T-cell (primary cell): ENCODE results near the gene WDR72. TPM values are rescaled to one million over a fixed set of nuclear protein-coding genes. Genes with fewer than 3 reads are reported as not detected.

Source experiments
- ATAC-seq, 4 experiments: fragments of 200-7000 bp in 3 of 4; fragments of 150-1000 bp in 1 of 4; cut with Tn5 transposase; replicated peaks in 1 of 4; 1 replicate in 3 of 4; 2 replicates in 1 of 4; pipeline ENCODE4 v1.10.0; 2021; ENCODE audit warnings: moderate library complexity in 3 of 4, mild to moderate bottlenecking in 2 of 4, moderate number of reproducible peaks in 1 of 4
- CTCF ChIA-PET, 2 donors: fragments of 300-600 bp; sonication (Branson Sonifier 250); formaldehyde crosslinking; loops; one replicate each; lab custom pipeline; 2022; ENCODE audit warnings: antibody characterized with exemption in 2 of 2; lab: Charles Lee
- POLR2A ChIA-PET, 2 donors: fragments of 300-600 bp; sonication (Branson Sonifier 250); formaldehyde crosslinking; loops; one replicate each; lab custom pipeline; 2022; ENCODE audit warnings: antibody characterized with exemption in 2 of 2; lab: Charles Lee
- DNase-seq, 35 experiments: peaks; one replicate each; pipeline versions ENCODE4 v3.0.0 to v3.0.0-alpha.2; 2013 to 2023
- H3K27ac ChIP-seq: one replicate; pipeline ENCODE4 v1.5.1; 2013; ENCODE audit warnings: low read length
- H3K27me3 ChIP-seq, 2 experiments: replicated peaks in 1 of 2; 1 replicate in 1 of 2; 2 replicates in 1 of 2; pipeline versions ENCODE4 v1.6.1 to v1.7.0; 2013; ENCODE audit warnings: low read length in 1 of 2, mixed read lengths in 1 of 2; ENCODE audit not compliant: control insufficient read depth in 2 of 2, insufficient read depth in 2 of 2; ENCODE audit errors: extremely low read depth in 1 of 2
- H3K36me3 ChIP-seq, 2 donors: 1 replicate in 1 of 2; 2 replicates in 1 of 2; pipeline versions ENCODE4 v1.6.1 to v1.7.0; 2013; ENCODE audit warnings: low read length in 1 of 2; ENCODE audit not compliant: control insufficient read depth in 2 of 2, insufficient read depth in 1 of 2; ENCODE audit errors: extremely low read depth in 1 of 2
- H3K4me1 ChIP-seq, 2 experiments: 1 replicate in 1 of 2; 2 replicates in 1 of 2; pipeline versions ENCODE4 v1.6.1 to v1.7.0; 2013; ENCODE audit warnings: low read length in 2 of 2, mixed read lengths in 1 of 2; ENCODE audit not compliant: insufficient read depth in 2 of 2, control insufficient read depth in 1 of 2; ENCODE audit errors: extremely low read depth in 1 of 2
- H3K4me3 ChIP-seq, 2 donors: 1 replicate in 1 of 2; 2 replicates in 1 of 2; pipeline versions ENCODE4 v1.5.1 to v1.7.0; 2013; ENCODE audit warnings: mild to moderate bottlenecking in 2 of 2, low read length in 1 of 2, moderate library complexity in 1 of 2; ENCODE audit not compliant: control insufficient read depth in 1 of 2; ENCODE audit errors: extremely low read depth in 1 of 2
- H3K9me3 ChIP-seq: 2 replicates; pipeline ENCODE4 v1.7.0; 2013
- H3K27ac Mint-ChIP-seq, 2 donors: one replicate each; pipeline ENCODE4 v1.8.0; 2020 to 2021; ENCODE audit warnings: mild to moderate bottlenecking in 2 of 2, mixed read lengths in 2 of 2
- H3K27me3 Mint-ChIP-seq, 2 donors: one replicate each; pipeline ENCODE4 v1.8.0; 2021 to 2022; ENCODE audit warnings: mixed read lengths in 2 of 2
- H3K36me3 Mint-ChIP-seq: one replicate; pipeline ENCODE4 v1.8.0; 2021; ENCODE audit warnings: mixed read lengths
- H3K4me1 Mint-ChIP-seq, 3 donors: one replicate each; pipeline ENCODE4 v1.8.0; 2020 to 2022; ENCODE audit warnings: mixed read lengths in 3 of 3, mild to moderate bottlenecking in 1 of 3
- H3K4me3 Mint-ChIP-seq, 3 donors: one replicate each; pipeline ENCODE4 v1.8.0; 2020 to 2022; ENCODE audit warnings: mild to moderate bottlenecking in 3 of 3, mixed read lengths in 3 of 3, moderate library complexity in 3 of 3
- H3K9me3 Mint-ChIP-seq, 3 donors: one replicate each; pipeline ENCODE4 v1.8.0; 2020 to 2022; ENCODE audit warnings: mixed read lengths in 3 of 3
- WGBS: methylation state at CpG from one replicate; pipeline ENCODE4 v1.1.5; 2013; ENCODE audit warnings: missing lambda C conversion rate; ENCODE audit not compliant: insufficient coverage; 5-methylcytosine and 5-hydroxymethylcytosine counted together
- total RNA-seq, 35 experiments: library from RNA in 6 of 35; stranded (reverse) in 6 of 35; fragments of 120-200 nt in 1 of 35; gene quantifications; one replicate each; pipeline versions ENCODE4 v1.2.1 to v1.2.4 and lab custom pipeline; 2013 to 2026

WDR72 gene
- total RNA-seq, 5 donors from 2014 or later (not counting 1 experiment from before 2014, with no cell fraction given): not detected

GRCh38 chr15:53569751-53570480 is 189.5 kb downstream of the WDR72 start:
- no peaks in the 10 kb centered on the region for H3K36me3 Mint-ChIP-seq
- ATAC-seq (no peak), DNase-seq (no peak)
- no peak overlapping the region for H3K27ac Mint-ChIP-seq
- H3K4me1 Mint-ChIP-seq: no peaks in the 10 kb centered on the region
- H3K4me3 Mint-ChIP-seq: no peak overlapping the region
- ChIA-PET POLR2A (no interaction called here), CTCF (no interaction called here)
- H3K4me1 ChIP-seq: no peaks in the 10 kb centered on the region
- H3K9me3 Mint-ChIP-seq: peaks cover 0 to 5% (median 0%) of the 10 kb centered on the region in 3 donors
- no peaks in the 10 kb centered on the region for H3K36me3 ChIP-seq
- no peak overlapping the region for H3K4me3 ChIP-seq
- no peak overlapping the region for H3K27ac ChIP-seq
- WGBS: no CpG with 5 or more reads among the region's 3 CpGs
- H3K9me3 ChIP-seq: no peaks in the 10 kb centered on the region
- H3K27me3 Mint-ChIP-seq: peaks cover 3 to 5% of the 10 kb centered on the region in 2 donors
- H3K27me3 ChIP-seq: no peaks in the 10 kb centered on the region

- no peak overlapping the region for H3K4me3 Mint-ChIP-seq
- DNase-seq (no peak), ATAC-seq (no peak)
- no peak overlapping the region for H3K27ac Mint-ChIP-seq
- no peaks in the 10 kb centered on the region for H3K4me1 Mint-ChIP-seq
- H3K27me3 Mint-ChIP-seq: peaks cover 3 to 5% of the 10 kb centered on the region in 2 donors
- Histone ChIP-seq H3K27ac (no peak overlapping the region), H3K4me3 (no peak overlapping the region), H3K4me1 (no peaks in the 10 kb centered on the region), H3K9me3 (no peaks in the 10 kb centered on the region), H3K27me3 (no peaks in the 10 kb centered on the region), H3K36me3 (no peaks in the 10 kb centered on the region)
- no peaks in the 10 kb centered on the region for H3K36me3 Mint-ChIP-seq
- 0% methylated on average over 1 of the region's 4 CpGs for WGBS
- H3K9me3 Mint-ChIP-seq: peaks cover 0 to 5% (median 0%) of the 10 kb centered on the region in 3 donors
- CTCF ChIA-PET: no interaction called here
- POLR2A ChIA-PET: no interaction called here
These were observed 192.6 kb downstream of the WDR72 start for GRCh38 chr15:53566912-53567311.

- no peak for ATAC-seq
- no peak for DNase-seq
- CTCF ChIA-PET: no interaction called here
- POLR2A ChIA-PET: no interaction called here
- Mint-ChIP-seq H3K36me3 (no peaks in the 10 kb centered on the region), H3K27me3 (peaks cover 3 to 5% of the 10 kb centered on the region in 2 donors), H3K4me1 (no peaks in the 10 kb centered on the region), H3K27ac (no peak overlapping the region), H3K4me3 (no peak overlapping the region), H3K9me3 (peaks cover 0 to 5% (median 0%) of the 10 kb centered on the region in 3 donors)
- Histone ChIP-seq H3K4me1 (no peaks in the 10 kb centered on the region), H3K27ac (no peak overlapping the region), H3K9me3 (no peaks in the 10 kb centered on the region), H3K36me3 (no peaks in the 10 kb centered on the region), H3K27me3 (no peaks in the 10 kb centered on the region), H3K4me3 (no peak overlapping the region)
- no CpG with 5 or more reads among the region's 4 CpGs for WGBS
These were observed 193.7 kb downstream of the WDR72 start for GRCh38 chr15:53565721-53566120.

- Mint-ChIP-seq H3K9me3 (peaks cover 0 to 5% (median 0%) of the 10 kb centered on the region in 3 donors), H3K27me3 (peaks cover 3 to 5% of the 10 kb centered on the region in 2 donors), H3K4me1 (no peaks in the 10 kb centered on the region), H3K36me3 (no peaks in the 10 kb centered on the region), H3K4me3 (no peak overlapping the region), H3K27ac (no peak overlapping the region)
- WGBS: 100% methylated on average over 1 of the region's 2 CpGs
- ATAC-seq: no peak
- DNase-seq: no peak
- H3K4me3 ChIP-seq: no peak overlapping the region
- no peaks in the 10 kb centered on the region for H3K4me1 ChIP-seq
- H3K27ac ChIP-seq: no peak overlapping the region
- H3K9me3 ChIP-seq: no peaks in the 10 kb centered on the region
- no peaks in the 10 kb centered on the region for H3K36me3 ChIP-seq
- ChIA-PET POLR2A (no interaction called here), CTCF (no interaction called here)
- H3K27me3 ChIP-seq: no peaks in the 10 kb centered on the region
These were observed 194.8 kb downstream of the WDR72 start for GRCh38 chr15:53564647-53565046.

GRCh38 chr15:53563627-53564026 is 195.8 kb downstream of the WDR72 start:
- Mint-ChIP-seq H3K36me3 (no peaks in the 10 kb centered on the region), H3K27ac (no peak overlapping the region), H3K4me1 (no peaks in the 10 kb centered on the region), H3K4me3 (no peak overlapping the region), H3K27me3 (peaks cover 3 to 5% of the 10 kb centered on the region in 2 donors), H3K9me3 (peaks cover 0 to 5% (median 0%) of the 10 kb centered on the region in 3 donors)
- DNase-seq (no peak), ATAC-seq (no peak)
- no peaks in the 10 kb centered on the region for H3K36me3 ChIP-seq
- no peak overlapping the region for H3K27ac ChIP-seq
- ChIA-PET POLR2A (interaction anchor here in 1 of 2 donors (0.6 kb wide), 1 partner anchor 41 kb away, joined by 3 read pairs; no protein-coding TSS in a partner anchor), CTCF (no interaction called here)
- no peak overlapping the region for H3K4me3 ChIP-seq
- H3K9me3 ChIP-seq: no peaks in the 10 kb centered on the region
- WGBS: 95% methylated on average over 3 of the region's 4 CpGs
- H3K27me3 ChIP-seq: no peaks in the 10 kb centered on the region
- H3K4me1 ChIP-seq: no peaks in the 10 kb centered on the region

DNA sequence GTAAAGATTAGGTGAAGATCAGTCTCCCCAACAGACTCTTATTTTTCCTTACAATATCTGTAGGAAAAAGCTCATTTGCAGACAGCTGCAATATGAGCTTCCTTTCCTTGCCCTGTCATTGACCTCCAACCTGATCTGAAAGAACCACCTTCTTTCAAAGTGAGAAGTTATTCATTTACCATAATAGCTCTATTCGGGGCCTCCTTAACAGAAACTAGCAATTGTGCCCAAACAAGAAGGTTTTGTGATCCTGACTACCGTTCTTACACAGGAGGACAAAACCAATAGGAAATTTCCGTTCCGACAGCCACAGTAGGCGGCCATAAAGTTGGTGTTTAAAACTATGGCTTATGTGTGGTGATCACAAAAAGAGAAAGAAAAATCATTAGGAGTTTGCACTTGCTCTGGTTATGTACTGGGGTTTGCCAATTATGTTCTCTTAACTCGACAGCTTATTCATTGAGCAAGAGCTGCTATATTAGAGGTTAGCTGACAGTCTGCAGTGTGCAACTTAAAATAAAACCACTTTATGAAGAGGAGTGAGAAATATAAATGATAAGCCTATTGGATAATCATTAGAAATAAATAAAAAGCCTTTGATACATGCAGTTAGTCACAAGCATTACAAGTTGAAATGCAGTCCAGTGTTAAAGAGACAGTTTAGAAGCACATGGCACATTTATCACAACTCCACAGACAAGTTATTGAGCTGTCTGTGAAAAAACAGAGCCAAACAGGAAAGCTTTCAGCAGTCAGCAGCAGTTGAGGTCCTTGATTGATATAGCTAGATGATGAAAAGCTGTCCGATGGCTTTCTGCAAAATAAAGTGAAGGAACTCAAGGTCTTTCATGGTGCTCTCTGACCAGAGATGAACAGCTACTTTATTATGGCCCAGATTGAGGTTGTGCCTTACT is 199.8 kb downstream of the WDR72 start:
- Mint-ChIP-seq H3K36me3 (no peaks in the 10 kb centered on the region), H3K27ac (no peak overlapping the region), H3K27me3 (no peaks in the 10 kb centered on the region), H3K4me3 (no peak overlapping the region), H3K4me1 (no peaks in the 10 kb centered on the region), H3K9me3 (peaks cover 0 to 1% (median 0%) of the 10 kb centered on the region in 3 donors)
- Histone ChIP-seq H3K36me3 (no peaks in the 10 kb centered on the region), H3K4me1 (no peaks in the 10 kb centered on the region), H3K27ac (no peak overlapping the region), H3K4me3 (no peak overlapping the region), H3K9me3 (no peaks in the 10 kb centered on the region), H3K27me3 (no peaks in the 10 kb centered on the region)
- ChIA-PET POLR2A (no interaction called here), CTCF (no interaction called here)
- DNase-seq (no peak), ATAC-seq (no peak)
- WGBS: 79% methylated on average over 6 of the region's 7 CpGs
